Motor neuron (in vitro differentiated cells): ENCODE data around the gene SLC36A4. TPM values are rescaled to one million over a fixed set of nuclear protein-coding genes. Genes with fewer than 3 reads are reported as not detected.
"Not testable (repeated sequence)": the region's sequence is repeated elsewhere in the genome, so short reads cannot be mapped to it uniquely, and the experiment has no call there.

Source experiments
- ATAC-seq, 8 experiments: fragments of 200-7000 bp; cut with Tn5 transposase; replicated peaks in 6 of 8; 2 replicates each; pipeline ENCODE4 v1.8.0; 2021; ENCODE audit warnings: mild to moderate bottlenecking in 8 of 8, moderate library complexity in 8 of 8
- H3K27ac ChIP-seq, 2 donors: fragments of 250-450 bp; sonication (Bioruptor Pico); 2 replicates each; pipeline ENCODE4 v1.9.0; 2021; ENCODE audit warnings: antibody characterized with exemption in 2 of 2, mild to moderate bottlenecking in 2 of 2, moderate library complexity in 1 of 2
- H3K4me1 ChIP-seq, 2 donors: fragments of 250-450 bp; sonication (Bioruptor Pico); replicated peaks in 1 of 2; 2 replicates each; pipeline ENCODE4 v1.6.1; 2021; ENCODE audit warnings: antibody characterized with exemption in 2 of 2, mild to moderate bottlenecking in 2 of 2, moderate library complexity in 1 of 2
- H3K4me3 ChIP-seq, 5 donors: fragments of 250-450 bp; sonication (Bioruptor Pico); 2 replicates each; pipeline ENCODE4 v1.9.0; 2021; ENCODE audit warnings: antibody characterized with exemption in 5 of 5, mild to moderate bottlenecking in 5 of 5, moderate library complexity in 4 of 5
- WGBS, 10 experiments: fragments of 450-650 bp; shearing (Covaris generic); methylation state at CpG; one replicate each; pipeline ENCODE4 v1.0.0; 2022; 5-methylcytosine and 5-hydroxymethylcytosine counted together
- in situ Hi-C, 9 experiments: fragments of 400-800 bp; cut with MboI; loops; one replicate each; pipeline ENCODE4 v1.15.0; 2021; ENCODE audit warnings: low sequenced_read_pairs in 9 of 9, low pct_unique_long_range_greater_than_20kb in 2 of 9; ENCODE audit not compliant: unreplicated experiment in 9 of 9
- total RNA-seq, 8 experiments: library from RNA; unstranded; fragments of 300-600 nt; gene quantifications; 2 replicates each; pipeline versions ENCODE4 v1.2.3 to v1.2.4, GENCODE V29; 2022

The SLC36A4 gene
- total RNA-seq, 8 experiments from 2014 or later: 6.9 to 22.1 (median 18.1) TPM

DNA sequence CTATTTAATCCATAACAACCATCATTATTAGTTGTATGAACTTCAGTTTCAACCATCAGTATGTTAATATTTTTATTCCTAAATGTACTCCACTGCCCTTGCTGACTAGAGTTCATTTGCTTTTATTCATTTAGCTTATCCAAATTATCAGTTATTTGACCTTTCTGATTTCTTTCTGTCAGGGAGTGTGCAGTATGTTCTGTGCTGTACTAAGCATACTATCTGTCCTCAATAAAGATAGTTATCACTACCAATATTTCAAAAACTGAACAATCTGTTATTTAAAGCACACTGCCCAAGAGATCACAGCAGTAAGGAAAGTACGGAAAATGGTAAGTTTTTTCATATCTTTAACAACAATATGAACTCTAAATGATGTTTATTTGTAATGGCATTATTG, 8.3 kb downstream of the SLC36A4 start:
- Histone ChIP-seq H3K27ac (no peak overlapping the region), H3K4me3 (no peak overlapping the region), H3K4me1 (no peaks in the 10 kb centered on the region)
- in situ Hi-C loops: no loop called here
- WGBS, 10 experiments: 88 to 100% (median 100%) methylated on average over 1 of the region's 1 CpG; no CpG with 5 or more reads in 1 of the 10 experiments
- no peak for ATAC-seq

GRCh38 chr11:93188726-93189125, 9.1 kb downstream of the SLC36A4 start:
- ATAC-seq: no peak
- in situ Hi-C loops: no loop called here
- Histone ChIP-seq H3K4me1 (no peaks in the 10 kb centered on the region), H3K27ac (no peak overlapping the region), H3K4me3 (no peak overlapping the region)

GRCh38 chr11:93187290-93187689, 10.5 kb downstream of the SLC36A4 start:
- no peak overlapping the region for H3K4me3 ChIP-seq
- H3K4me1 ChIP-seq: no peaks in the 10 kb centered on the region
- no peak overlapping the region for H3K27ac ChIP-seq
- in situ Hi-C loops: no loop called here
- ATAC-seq: no peak

GRCh38 chr11:93177891-93178290, 19.9 kb downstream of the SLC36A4 start:
- H3K4me3 ChIP-seq, ATAC-seq, in situ Hi-C loops, H3K27ac ChIP-seq, H3K4me1 ChIP-seq: not testable (repeated sequence)
- WGBS, 10 experiments: 80 to 100% (median 91%) methylated on average over 1 to 6 of the region's 13 CpGs; no CpG with 5 or more reads in 6 of the 10 experiments

- Histone ChIP-seq H3K4me1 (no peaks in the 10 kb centered on the region), H3K4me3 (no peak overlapping the region), H3K27ac (no peak overlapping the region)
- ATAC-seq: peak in 3 of 8 experiments; percentile 41 to 60 (median 48)
- in situ Hi-C loops: loop anchor here in 2 of 9 experiments (25.0 kb wide), 1 partner anchor 233 kb away; no protein-coding TSS in a partner anchor
- 40 to 100% (median 76%) methylated on average over 2 of the region's 2 CpGs for WGBS, 10 experiments
Observed at GRCh38 chr11:93169950-93170561, 27.7 kb downstream of the SLC36A4 start.

- in situ Hi-C loops: loop anchor here in 2 of 9 experiments (25.0 kb wide), 1 partner anchor 232 kb away; no protein-coding TSS in a partner anchor
- H3K27ac ChIP-seq: no peak overlapping the region
- no peaks in the 10 kb centered on the region for H3K4me1 ChIP-seq
- 95 to 100% (median 100%) methylated on average over 1 to 2 of the region's 2 CpGs; no CpG with 5 or more reads in 3 of the 10 experiments for WGBS, 10 experiments
- no peak for ATAC-seq
- H3K4me3 ChIP-seq: no peak overlapping the region
Observed at GRCh38 chr11:93169143-93169542, 28.6 kb downstream of the SLC36A4 start.

DNA sequence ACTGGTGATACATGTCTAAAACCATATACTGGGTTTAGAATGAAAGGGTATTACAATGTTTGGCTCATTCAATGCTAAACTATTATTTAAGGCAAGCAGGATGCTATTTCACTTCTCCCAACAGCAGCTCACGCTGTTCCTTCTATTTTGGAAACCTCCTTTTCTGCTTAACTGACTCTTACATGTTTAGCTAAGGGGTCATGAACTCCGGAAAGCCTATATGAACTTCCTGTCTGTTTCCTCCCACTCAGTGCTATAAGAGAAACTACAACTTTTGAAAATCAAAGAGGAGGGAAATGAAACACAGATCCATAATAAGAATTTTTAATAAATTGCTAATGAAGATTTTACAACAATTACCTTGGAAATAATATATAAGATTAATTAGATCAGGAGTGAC, 30.9 kb downstream of the SLC36A4 start:
- in situ Hi-C loops: loop anchor here in 2 of 9 experiments (25.0 kb wide), 1 partner anchor 230 kb away; no protein-coding TSS in a partner anchor
- Histone ChIP-seq H3K27ac (no peak overlapping the region), H3K4me3 (no peak overlapping the region), H3K4me1 (no peaks in the 10 kb centered on the region)
- WGBS, 10 experiments: 52 to 100% (median 92%) methylated on average over 1 to 2 of the region's 2 CpGs; no CpG with 5 or more reads in 1 of the 10 experiments
- no peak for ATAC-seq

- no peak for ATAC-seq
- H3K4me1 ChIP-seq: no peaks in the 10 kb centered on the region
- in situ Hi-C loops: loop anchor here in 2 of 9 experiments (25.0 kb wide), 1 partner anchor 229 kb away; no protein-coding TSS in a partner anchor
- no peak overlapping the region for H3K27ac ChIP-seq
- no peak overlapping the region for H3K4me3 ChIP-seq
Observed at GRCh38 chr11:93166194-93166593, 31.6 kb downstream of the SLC36A4 start.

GRCh38 chr11:93160808-93161207, 37.0 kb downstream of the SLC36A4 start:
- in situ Hi-C loops: loop anchor here in 2 of 9 experiments (25.0 kb wide), 1 partner anchor 224 kb away; no protein-coding TSS in a partner anchor
- ATAC-seq: no peak

DNA sequence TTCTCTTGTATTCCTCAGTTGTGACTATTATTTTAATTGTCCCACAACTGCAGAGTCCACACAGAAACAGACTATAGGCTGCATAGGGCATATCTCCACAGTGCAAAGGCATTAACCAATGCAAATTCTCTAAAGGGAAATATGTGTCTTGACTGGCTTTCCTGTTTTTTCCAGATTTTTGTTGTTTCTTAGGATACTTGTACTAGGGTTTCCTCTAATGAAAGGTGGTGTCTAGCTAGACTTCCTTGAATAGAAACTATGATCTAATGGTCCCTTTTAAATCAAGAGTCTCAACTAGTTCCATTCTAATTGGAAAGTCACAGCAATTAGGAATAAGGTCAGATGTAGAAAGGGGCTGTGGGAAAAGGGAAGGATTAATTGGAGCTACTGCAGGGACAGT, 37.6 kb downstream of the SLC36A4 start:
- Histone ChIP-seq H3K27ac (no peak overlapping the region), H3K4me1 (no peaks in the 10 kb centered on the region), H3K4me3 (no peak overlapping the region)
- in situ Hi-C loops: loop anchor here in 2 of 9 experiments (25.0 kb wide), 1 partner anchor 223 kb away; no protein-coding TSS in a partner anchor
- no peak for ATAC-seq

More at GRCh38 chr11:93160808-93161207, 37.0 kb downstream of the SLC36A4 start:
- H3K4me1 ChIP-seq: no peaks in the 10 kb centered on the region
- no peak overlapping the region for H3K4me3 ChIP-seq
- WGBS, 10 experiments: 80 to 100% (median 100%) methylated on average over 1 of the region's 1 CpG; no CpG with 5 or more reads in 5 of the 10 experiments
- no peak overlapping the region for H3K27ac ChIP-seq

GRCh38 chr11:93159721-93160120, 38.1 kb downstream of the SLC36A4 start:
- WGBS, 10 experiments: 80 to 100% (median 94%) methylated on average over 1 to 2 of the region's 2 CpGs
- no peak overlapping the region for H3K27ac ChIP-seq
- ATAC-seq: no peak
- H3K4me3 ChIP-seq: no peak overlapping the region
- in situ Hi-C loops: loop anchor here in 2 of 9 experiments (25.0 kb wide), 1 partner anchor 222 kb away; no protein-coding TSS in a partner anchor
- H3K4me1 ChIP-seq: no peaks in the 10 kb centered on the region

DNA sequence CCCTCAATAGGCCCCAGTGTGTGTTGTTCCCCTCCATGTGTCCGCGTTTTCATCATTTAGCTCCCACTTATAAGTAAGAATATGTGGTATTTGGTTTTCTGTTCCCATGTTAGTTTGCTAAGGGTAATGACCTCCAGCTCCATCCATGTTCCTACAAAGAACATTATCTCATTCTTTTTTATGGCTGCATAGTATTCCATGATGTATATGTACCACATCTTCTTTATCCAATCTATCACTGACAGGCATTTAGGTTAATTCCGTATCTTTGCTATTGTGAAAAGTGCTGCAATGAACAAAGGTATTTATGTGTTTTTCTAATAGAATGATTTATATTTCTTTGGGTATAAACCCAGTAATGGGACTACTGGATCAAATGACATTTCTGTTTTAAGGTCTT, 42.1 kb downstream of the SLC36A4 start:
- Histone ChIP-seq H3K4me3 (no peak overlapping the region), H3K27ac (no peak overlapping the region), H3K4me1 (no peaks in the 10 kb centered on the region)
- in situ Hi-C loops: loop anchor here in 2 of 9 experiments (25.0 kb wide), 1 partner anchor 218 kb away; no protein-coding TSS in a partner anchor
- WGBS, 10 experiments: 96 to 100% (median 100%) methylated on average over 1 to 3 of the region's 3 CpGs
- ATAC-seq: no peak

DNA sequence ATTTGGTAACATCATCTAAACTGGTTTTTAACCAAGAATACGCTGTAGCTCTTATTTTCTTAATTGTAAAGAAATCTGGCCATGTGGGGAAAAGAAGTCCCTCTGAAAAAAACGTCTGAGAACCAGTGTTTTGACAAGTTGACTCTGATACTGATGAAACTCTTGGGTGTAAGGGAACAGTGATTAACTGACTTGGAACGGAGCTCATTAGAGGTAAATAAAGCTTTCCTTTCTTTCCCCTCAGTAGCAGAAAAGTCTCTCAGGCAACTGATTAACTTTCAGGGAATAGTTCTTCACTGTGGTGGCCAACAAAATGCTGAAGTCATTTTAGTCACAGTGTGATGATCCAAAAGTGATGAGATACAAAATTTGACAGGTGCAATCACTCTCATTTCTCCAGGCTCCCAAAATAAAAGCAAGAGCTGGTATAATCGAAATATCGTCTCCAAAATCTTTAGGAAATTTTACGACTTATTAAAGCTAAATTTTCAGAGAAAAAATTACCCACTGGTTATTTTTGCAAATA, 52.3 kb downstream of the SLC36A4 start:
- H3K27ac ChIP-seq: no peak overlapping the region
- H3K4me3 ChIP-seq: no peak overlapping the region
- WGBS, 10 experiments: 29 to 91% (median 68%) methylated on average over 2 to 6 of the region's 6 CpGs
- in situ Hi-C loops: no loop called here
- H3K4me1 ChIP-seq: no peaks in the 10 kb centered on the region
- ATAC-seq: peak in 1 of 8 experiments; percentile 70

DNA sequence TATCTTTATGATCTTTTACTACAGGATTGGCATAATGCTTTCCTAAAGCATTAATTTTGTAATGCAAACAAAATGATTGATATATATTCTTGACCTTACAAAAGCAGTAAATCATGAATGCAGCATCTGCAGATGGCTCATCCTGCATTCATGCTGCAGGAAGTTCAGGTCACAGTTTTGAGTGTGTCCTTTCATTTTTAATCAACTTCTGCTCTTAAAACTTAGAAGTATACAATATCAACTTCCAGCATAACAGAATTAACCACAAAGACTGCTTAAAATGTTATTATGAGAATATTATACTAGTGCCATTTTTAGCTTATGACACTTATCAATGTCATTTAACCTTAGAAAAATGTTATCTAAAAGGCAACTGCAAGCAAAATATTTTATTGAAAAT, 54.0 kb downstream of the SLC36A4 start:
- in situ Hi-C loops: no loop called here
- no peak overlapping the region for H3K4me3 ChIP-seq
- no peak overlapping the region for H3K27ac ChIP-seq
- H3K4me1 ChIP-seq: no peaks in the 10 kb centered on the region
- ATAC-seq: no peak
